IMR-90 (cell line): ENCODE results near the gene NUP205. TPM values are rescaled to one million over a fixed set of nuclear protein-coding genes. Genes with fewer than 3 reads are reported as not detected.

Source experiments
- ATAC-seq: fragments of 200-7000 bp; cut with Tn5 transposase; 2 replicates; pipeline ENCODE4 v1.9.1; 2020; ENCODE audit warnings: low read depth, mild to moderate bottlenecking, moderate library complexity
- BruUV-seq: library from RNA; stranded (reverse); fragments of 400-500 nt; replicated peaks from 2 replicates; lab custom pipeline; 2021; lab: Mats Ljungman, UMichigan
- CTCF ChIA-PET: fragments of 300-600 bp; formaldehyde crosslinking; extraction: SDS; loops from one replicate; lab custom pipeline; 2021; ENCODE audit warnings: antibody characterized with exemption; lab: Yijun Ruan, JAX
- POLR2A ChIA-PET: fragments of 300-600 bp; sonication (Branson Sonifier 250); formaldehyde crosslinking; loops from one replicate; lab custom pipeline; 2022; ENCODE audit warnings: antibody characterized with exemption; ENCODE audit not compliant: unreplicated experiment; lab: Charles Lee
- DNase-seq: peaks from one replicate; pipeline ENCODE4 v3.0.0; 2013
- H2AFZ ChIP-seq: replicated peaks from 2 replicates; pipeline ENCODE3; 2013; ENCODE audit warnings: low read length, mild to moderate bottlenecking; ENCODE audit not compliant: poor library complexity
- H2AK5ac ChIP-seq: 2 replicates; pipeline ENCODE4 v1.6.1; 2013; ENCODE audit warnings: low read depth, low read length, inconsistent platforms
- H2AK9ac ChIP-seq: replicated peaks from 2 replicates; pipeline ENCODE3; 2013; ENCODE audit warnings: mild to moderate bottlenecking, low read depth, low read length, moderate library complexity; ENCODE audit not compliant: poor library complexity
- H2BK120ac ChIP-seq: 2 replicates; pipeline ENCODE4 v1.6.1; 2013; ENCODE audit warnings: low read depth, low read length, inconsistent platforms
- H2BK15ac ChIP-seq: 3 replicates; pipeline ENCODE4 v1.6.1; 2013; ENCODE audit warnings: low read depth, low read length, inconsistent platforms
- H2BK20ac ChIP-seq: 2 replicates; pipeline ENCODE4 v1.6.1; 2013; ENCODE audit warnings: low read depth, mild to moderate bottlenecking, inconsistent platforms, low read length, moderate library complexity
- H2BK5ac ChIP-seq: 2 replicates; pipeline ENCODE4 v1.6.1; 2013; ENCODE audit warnings: mild to moderate bottlenecking, low read depth, low read length, inconsistent platforms; ENCODE audit not compliant: poor library complexity, severe bottlenecking
- H3K14ac ChIP-seq: replicated peaks from 2 replicates; pipeline ENCODE4 v1.6.1; 2013; ENCODE audit warnings: low read depth, low read length, inconsistent platforms
- H3K18ac ChIP-seq: 2 replicates; pipeline ENCODE4 v1.6.1; 2013; ENCODE audit warnings: low read depth, low read length, control low read depth
- H3K23ac ChIP-seq: 2 replicates; pipeline ENCODE4 v1.6.1; 2013; ENCODE audit warnings: low read depth, low read length, inconsistent platforms
- H3K27ac ChIP-seq: 2 replicates; pipeline ENCODE4 v1.5.1; 2013; ENCODE audit warnings: mild to moderate bottlenecking, control low read depth, low read length; ENCODE audit not compliant: insufficient read depth
- H3K27me3 ChIP-seq: 2 replicates; pipeline ENCODE4 v1.6.1; 2013; ENCODE audit warnings: low read length; ENCODE audit not compliant: control insufficient read depth, insufficient read depth
- H3K36me3 ChIP-seq: 2 replicates; pipeline ENCODE4 v1.6.1; 2013; ENCODE audit warnings: low read length, mixed read lengths; ENCODE audit not compliant: control insufficient read depth, insufficient read depth
- H3K4ac ChIP-seq: 2 replicates; pipeline ENCODE4 v1.6.1; 2013; ENCODE audit warnings: low read depth, low read length, inconsistent platforms
- H3K4me1 ChIP-seq: 2 replicates; pipeline ENCODE4 v1.6.1; 2013; ENCODE audit warnings: low read length, mixed read lengths; ENCODE audit not compliant: control insufficient read depth, insufficient read depth
- H3K4me2 ChIP-seq: 2 replicates; pipeline ENCODE4 v1.6.1; 2013; ENCODE audit warnings: low read depth, mild to moderate bottlenecking, control low read depth, low read length, moderate library complexity
- H3K4me3 ChIP-seq: 2 replicates; pipeline ENCODE4 v1.5.1; 2013; ENCODE audit warnings: low read depth, mild to moderate bottlenecking, control low read depth, low read length, moderate library complexity; ENCODE audit not compliant: insufficient read depth
- H3K56ac ChIP-seq: 2 replicates; pipeline ENCODE4 v1.6.1; 2013; ENCODE audit warnings: low read length, inconsistent platforms; ENCODE audit not compliant: insufficient read depth; ENCODE audit errors: extremely low read depth
- H3K79me1 ChIP-seq, 2 experiments: 2 replicates each; pipeline ENCODE4 v1.6.1; 2013; ENCODE audit warnings: low read length in 2 of 2, inconsistent platforms in 1 of 2, low read depth in 1 of 2
- H3K9ac ChIP-seq: 2 replicates; pipeline ENCODE4 v1.6.1; 2013; ENCODE audit warnings: low read depth, low read length, control low read depth
- H3K9me1 ChIP-seq: 2 replicates; pipeline ENCODE4 v1.6.1; 2013; ENCODE audit warnings: low read length, inconsistent platforms; ENCODE audit not compliant: insufficient read depth
- H3K9me3 ChIP-seq: 2 replicates; pipeline ENCODE4 v1.6.1; 2013; ENCODE audit warnings: low read length; ENCODE audit not compliant: control insufficient read depth, insufficient read depth
- H4K20me1 ChIP-seq: 2 replicates; pipeline ENCODE4 v1.6.1; 2013; ENCODE audit warnings: low read length, inconsistent platforms; ENCODE audit not compliant: insufficient read depth
- H4K5ac ChIP-seq: 2 replicates; pipeline ENCODE4 v1.6.1; 2013; ENCODE audit warnings: mild to moderate bottlenecking, low read depth, low read length, control low read depth
- H4K8ac ChIP-seq, 2 experiments: 2 replicates each; pipeline ENCODE4 v1.6.1; 2013; ENCODE audit warnings: low read depth in 2 of 2, low read length in 2 of 2, control low read depth in 1 of 2, inconsistent platforms in 1 of 2
- H4K91ac ChIP-seq: 2 replicates; pipeline ENCODE4 v1.6.1; 2013; ENCODE audit warnings: low read depth, low read length, inconsistent platforms; ENCODE audit not compliant: insufficient read depth
- CEBPB ChIP-seq: IDR thresholded peaks from 2 replicates; pipeline ENCODE4 v1.6.1; 2012; ENCODE audit warnings: low read depth, low read length, improper control_type of control experiment
- ELK1 ChIP-seq: fragments of 150-350 bp; IDR thresholded peaks from 2 replicates; pipeline ENCODE4 v1.6.1; 2016; ENCODE audit warnings: low read depth, mild to moderate bottlenecking, low read length, moderate library complexity, borderline replicate concordance
- POLR2A ChIP-seq: IDR thresholded peaks from 2 replicates; pipeline ENCODE4 v1.6.1; 2012; ENCODE audit warnings: mild to moderate bottlenecking, low read depth, low read length
- WGBS, 2 experiments: methylation state at CpG; one replicate each; pipeline versions ENCODE4 v1.1.5 to v1.1.7; 2013; ENCODE audit warnings: missing lambda C conversion rate in 2 of 2; ENCODE audit not compliant: insufficient read length in 1 of 2; ENCODE audit errors: extremely low coverage in 2 of 2; 5-methylcytosine and 5-hydroxymethylcytosine counted together
- dilution Hi-C: fragments of 300-500 bp; cut with HindIII; formaldehyde crosslinking; loops from one replicate; pipeline ENCODE4 v1.14.3; 2018; ENCODE audit warnings: low sequenced_read_pairs; ENCODE audit not compliant: unreplicated experiment
- in situ Hi-C: fragments of 300-500 bp; cut with MboI; formaldehyde crosslinking; loops from 3 replicates; pipeline ENCODE4 v1.14.3; 2019; ENCODE audit warnings: low sequenced_read_pairs, inconsistent platforms, mixed read lengths
- intact Hi-C: fragments of 100-400 bp; cut with micrococcal nuclease; formaldehyde crosslinking; loops from 2 replicates; pipeline ENCODE4 v1.10.0; 2022
- polyA plus RNA-seq, 3 experiments: library from polyadenylated mRNA; depleted of rRNA; stranded (reverse); fragments of >200 nt; gene quantifications; 2 replicates each; pipeline ENCODE4 v1.2.3, GENCODE V29; 2012; ENCODE audit warnings: low replicate concordance in 1 of 3
- total RNA-seq: library from RNA; depleted of rRNA; stranded (reverse); fragments of >200 nt; gene quantifications from 2 replicates; pipeline ENCODE4 v1.2.3, GENCODE V29; 2012

NUP205 gene
- total and polyA plus RNA-seq, 2 of the 4 experiments (the other 2 are of a cell fraction) = 29.5 to 84.6 TPM

DNA sequence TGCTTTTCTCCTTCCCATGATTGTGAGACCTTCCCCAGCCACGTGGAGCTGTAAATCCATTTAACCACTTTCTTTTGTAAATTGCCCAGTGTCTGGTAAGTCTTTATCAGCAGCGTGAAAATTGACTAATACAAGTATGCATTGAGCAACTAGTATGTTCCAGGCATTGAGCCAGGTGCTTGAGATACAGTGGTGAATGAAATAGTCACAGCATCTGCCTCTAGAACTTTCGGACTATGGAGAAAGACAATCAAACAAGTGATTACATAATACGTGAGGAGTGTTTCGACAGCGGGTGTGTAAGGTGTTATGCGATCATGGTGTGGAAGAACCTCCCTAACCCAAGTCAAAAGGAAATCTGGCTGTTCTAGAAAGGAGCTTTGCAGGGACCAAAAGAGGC, 21.6 kb upstream of the NUP205 start:
- DNase-seq (peak; percentile 37), ATAC-seq (no peak; the same call in 1 of the 2 replicates)
- POLR2A ChIA-PET = no interaction called here
- H4K91ac ChIP-seq = no peak overlapping the region
- no peak overlapping the region for H3K27ac ChIP-seq
- no CpG with 5 or more reads among the region's 7 CpGs for WGBS, 2 experiments
- TF ChIP-seq CEBPB (peak; percentile 50; the same call in 1 of the 2 replicates), ELK1 (no peak), POLR2A (no peak)
- no peak overlapping the region for H3K23ac ChIP-seq
- dilution Hi-C loops = no loop called here
- H2BK15ac ChIP-seq = no peak overlapping the region
- no peak overlapping the region for H3K18ac ChIP-seq
- no peak overlapping the region for H3K9ac ChIP-seq
- H3K36me3 ChIP-seq = no peaks in the 10 kb centered on the region
- H2AK9ac ChIP-seq = no peak overlapping the region
- intact Hi-C loops = no loop called here
- no peak overlapping the region for H3K4me2 ChIP-seq
- H2AFZ ChIP-seq = no peak overlapping the region
- CTCF ChIA-PET = no interaction called here
- no peak overlapping the region for H3K4ac ChIP-seq
- no peak overlapping the region for H4K5ac ChIP-seq
- H3K4me3 ChIP-seq = no peak overlapping the region
- no peaks in the 10 kb centered on the region for H3K9me3 ChIP-seq
- no TSS peak for BruUV-seq
- in situ Hi-C loops = no loop called here
- H3K56ac ChIP-seq = no peak overlapping the region
- no peak overlapping the region for H2AK5ac ChIP-seq
- no peaks in the 10 kb centered on the region for H3K4me1 ChIP-seq
- H4K8ac ChIP-seq = no peak overlapping the region
- peaks cover 2% of the 10 kb centered on the region for H3K27me3 ChIP-seq
- no peak overlapping the region for H2BK20ac ChIP-seq
- H4K20me1 ChIP-seq = no peaks in the 10 kb centered on the region
- H2BK5ac ChIP-seq = no peak overlapping the region
- H3K14ac ChIP-seq = no peak overlapping the region
- H3K9me1 ChIP-seq = no peaks in the 10 kb centered on the region
- H3K79me1 ChIP-seq = no peaks in the 10 kb centered on the region
- no peak overlapping the region for H2BK120ac ChIP-seq
